IPS DF 6.9 (cell line): ENCODE data around the gene PSMB11.
A peak's percentile ranks its signal among the peaks of the same experiment; 100 is the strongest.
"Not testable (repeated sequence)": the region's sequence is repeated elsewhere in the genome, so short reads cannot be mapped to it uniquely, and the experiment has no call there.

Experiments
- DNase-seq: peaks from one replicate; pipeline ENCODE4 v3.0.0-alpha.2; 2013; ENCODE audit warnings: low read depth, low spot score
- H3K27ac ChIP-seq: one replicate; pipeline ENCODE4 v1.5.1; 2013; ENCODE audit warnings: low read length, control low read depth
- H3K27me3 ChIP-seq: 2 replicates; pipeline ENCODE4 v1.6.1; 2013; ENCODE audit warnings: mild to moderate bottlenecking, low read length; ENCODE audit not compliant: control insufficient read depth, insufficient read depth
- H3K36me3 ChIP-seq: 2 replicates; pipeline ENCODE4 v1.6.1; 2013; ENCODE audit warnings: low read length; ENCODE audit not compliant: control insufficient read depth, insufficient read depth
- H3K4me1 ChIP-seq: 2 replicates; pipeline ENCODE4 v1.6.1; 2013; ENCODE audit warnings: low read length; ENCODE audit not compliant: control insufficient read depth, insufficient read depth
- H3K4me3 ChIP-seq: 2 replicates; pipeline ENCODE4 v1.5.1; 2013; ENCODE audit warnings: mild to moderate bottlenecking, low read length
- H3K9me3 ChIP-seq: 2 replicates; pipeline ENCODE4 v1.6.1; 2013; ENCODE audit warnings: low read length, inconsistent platforms; ENCODE audit not compliant: control insufficient read depth, insufficient read depth
- WGBS: extraction: QIAGEN DNeasy Blood & Tissue Kit; methylation state at CpG from one replicate; pipeline ENCODE4 v1.1.7; 2013; ENCODE audit warnings: mixed read lengths, missing lambda C conversion rate; ENCODE audit not compliant: insufficient read length, insufficient coverage; 5-methylcytosine and 5-hydroxymethylcytosine counted together

Gene PSMB11

GRCh38 chr14:23004274-23004673 is 37.7 kb upstream of the PSMB11 start:
- no CpG with 5 or more reads among the region's 4 CpGs for WGBS
- H3K4me3 ChIP-seq, H3K4me1 ChIP-seq, H3K27me3 ChIP-seq, H3K9me3 ChIP-seq, DNase-seq, H3K36me3 ChIP-seq, H3K27ac ChIP-seq: not testable (repeated sequence)

- Histone ChIP-seq H3K27ac (no peak overlapping the region), H3K4me3 (no peak overlapping the region), H3K4me1 (no peaks in the 10 kb centered on the region; the same call in 1 of the 2 replicates), H3K36me3 (no peaks in the 10 kb centered on the region), H3K9me3 (no peaks in the 10 kb centered on the region), H3K27me3 (no peaks in the 10 kb centered on the region)
- no peak for DNase-seq
- no CpG with 5 or more reads among the region's 3 CpGs for WGBS
Measured at GRCh38 chr14:23005451-23006187, 36.4 kb upstream of the PSMB11 start.

GRCh38 chr14:23006188-23006534 is 35.9 kb upstream of the PSMB11 start:
- Histone ChIP-seq H3K4me3 (no peak overlapping the region), H3K27ac (no peak overlapping the region), H3K36me3 (no peaks in the 10 kb centered on the region), H3K4me1 (no peaks in the 10 kb centered on the region; the same call in 1 of the 2 replicates), H3K9me3 (no peaks in the 10 kb centered on the region), H3K27me3 (no peaks in the 10 kb centered on the region)
- no peak for DNase-seq
- WGBS = no CpG with 5 or more reads among the region's 5 CpGs

GRCh38 chr14:23006544-23007419 is 35.2 kb upstream of the PSMB11 start:
- no peaks in the 10 kb centered on the region for H3K27me3 ChIP-seq
- H3K36me3 ChIP-seq = no peaks in the 10 kb centered on the region
- no peaks in the 10 kb centered on the region; the same call in 1 of the 2 replicates for H3K4me1 ChIP-seq
- H3K4me3 ChIP-seq = peak overlapping the region; percentile 64
- peak; percentile 96 for DNase-seq
- H3K27ac ChIP-seq = no peak overlapping the region
- WGBS = no CpG with 5 or more reads among the region's 62 CpGs
- no peaks in the 10 kb centered on the region for H3K9me3 ChIP-seq

DNA sequence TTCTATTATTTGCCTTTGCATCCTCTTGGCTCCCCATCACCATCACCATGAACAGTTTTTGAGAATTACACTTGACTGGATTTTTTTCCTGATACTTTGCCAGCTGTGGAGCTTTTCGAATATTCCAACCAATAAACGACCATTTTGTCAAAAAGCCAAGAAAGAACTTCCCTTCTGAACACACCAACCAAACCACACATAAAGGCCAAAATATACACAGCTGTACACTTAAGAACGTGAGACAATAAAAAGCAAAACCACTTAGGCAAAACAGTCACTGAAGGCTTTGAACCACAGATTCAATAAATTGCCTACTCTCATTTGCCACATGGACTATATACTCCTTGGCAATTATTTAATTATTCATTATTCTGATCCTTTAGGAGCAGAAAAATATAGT is 33.2 kb upstream of the PSMB11 start:
- Histone ChIP-seq H3K9me3 (no peaks in the 10 kb centered on the region), H3K4me1 (no peaks in the 10 kb centered on the region; the same call in 1 of the 2 replicates), H3K36me3 (no peaks in the 10 kb centered on the region), H3K4me3 (no peak overlapping the region), H3K27me3 (no peaks in the 10 kb centered on the region), H3K27ac (no peak overlapping the region)
- no CpG with 5 or more reads among the region's 3 CpGs for WGBS
- no peak for DNase-seq

- no peak overlapping the region for H3K4me3 ChIP-seq
- WGBS = no CpG with 5 or more reads among the region's 8 CpGs
- H3K36me3 ChIP-seq = no peaks in the 10 kb centered on the region
- no peak for DNase-seq
- no peaks in the 10 kb centered on the region for H3K27me3 ChIP-seq
- H3K4me1 ChIP-seq = no peaks in the 10 kb centered on the region; the same call in 1 of the 2 replicates
- H3K9me3 ChIP-seq = no peaks in the 10 kb centered on the region
- no peak overlapping the region for H3K27ac ChIP-seq
Measured at GRCh38 chr14:23009483-23009938, 32.5 kb upstream of the PSMB11 start.

DNA sequence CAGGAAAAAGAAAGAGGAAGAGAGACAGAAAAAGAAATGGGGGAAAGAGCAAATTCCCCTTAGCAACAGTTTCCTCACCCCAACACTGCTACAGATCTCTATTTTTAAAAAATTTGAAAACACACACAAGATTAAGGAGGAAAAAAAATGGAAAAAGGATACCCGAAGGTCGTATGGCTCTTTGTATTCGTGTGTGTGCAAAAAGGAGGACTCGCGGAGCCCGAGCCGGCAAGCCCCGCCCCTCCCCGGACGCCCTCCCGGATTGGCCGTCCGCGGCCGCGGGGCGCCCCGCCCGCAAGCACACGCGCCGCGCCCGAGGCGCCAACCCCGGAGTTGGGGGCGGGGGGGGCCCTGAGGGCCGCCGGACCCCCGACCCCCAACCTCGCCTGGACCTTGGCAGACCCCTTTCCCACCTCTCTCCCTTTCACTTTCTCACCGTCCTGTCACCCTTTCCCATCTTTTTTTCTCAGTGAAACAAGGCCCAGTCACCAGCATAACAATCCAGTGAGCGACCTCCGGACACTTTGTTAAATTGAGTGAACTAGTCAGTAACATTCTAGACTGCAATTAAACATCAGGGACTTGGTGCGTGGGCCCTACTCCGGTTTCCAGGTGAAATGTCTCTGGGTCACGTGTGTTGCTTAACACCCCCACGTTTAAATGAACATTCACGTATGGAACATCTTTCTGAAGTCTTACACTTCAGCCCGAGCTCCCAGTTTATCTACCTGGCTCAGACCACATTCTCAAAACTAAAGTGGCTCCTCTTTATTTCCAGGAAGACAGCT is 31.9 kb upstream of the PSMB11 start, which contains the start of gene C14orf93:
C14orf93 (minus strand) TSS at position 205 of the 788 bp plus-strand sequence. CDS start 11,120 bp downstream, outside the sequence.
- Histone ChIP-seq H3K36me3 (no peaks in the 10 kb centered on the region), H3K27me3 (no peaks in the 10 kb centered on the region), H3K4me3 (peak within 1 kb of the TSS; percentile 28; the same call in 1 of the 2 replicates), H3K9me3 (no peaks in the 10 kb centered on the region), H3K27ac (no peak within 1 kb of the TSS), H3K4me1 (no peaks in the 10 kb centered on the region; the same call in 1 of the 2 replicates)
- no peak for DNase-seq
- WGBS = no CpG with 5 or more reads among the region's 40 CpGs

DNA sequence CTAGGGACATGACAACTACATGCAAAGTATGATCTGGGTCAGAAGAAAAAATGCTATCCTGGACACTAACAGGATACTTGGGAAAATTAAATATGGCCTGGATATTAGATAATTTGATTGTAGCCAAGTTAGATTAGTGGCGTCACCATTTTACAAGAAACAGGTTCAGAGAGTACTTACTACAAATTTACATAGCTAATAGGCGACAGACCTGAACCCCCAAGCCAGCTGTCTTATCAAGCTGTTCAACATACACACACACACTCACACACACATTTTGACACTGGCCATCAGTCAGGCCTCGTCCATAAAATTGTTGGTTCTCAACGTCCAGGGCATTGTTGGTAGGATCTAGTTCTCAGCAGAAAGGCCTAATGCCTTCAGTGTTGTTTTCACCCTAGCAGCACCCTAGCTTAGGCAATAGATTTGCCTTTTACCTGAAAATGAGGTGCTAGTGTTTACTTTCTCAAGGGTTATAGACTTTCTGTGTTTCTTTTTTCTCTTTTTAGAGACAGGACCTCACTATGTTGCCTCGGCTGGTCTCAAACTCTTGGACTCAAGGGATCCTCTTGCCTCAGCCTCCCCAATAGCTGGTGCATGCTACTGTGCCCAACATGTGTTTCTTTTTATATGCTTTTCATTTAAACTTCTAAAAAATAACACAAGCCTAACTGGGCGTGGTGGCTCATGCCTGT is 28.8 kb upstream of the PSMB11 start:
- H3K27ac ChIP-seq = no peak overlapping the region
- no peak overlapping the region for H3K4me3 ChIP-seq
- H3K4me1 ChIP-seq = no peaks in the 10 kb centered on the region
- H3K36me3 ChIP-seq = no peaks in the 10 kb centered on the region
- no peaks in the 10 kb centered on the region for H3K9me3 ChIP-seq
- H3K27me3 ChIP-seq = no peaks in the 10 kb centered on the region
- DNase-seq = no peak
- WGBS = no CpG with 5 or more reads among the region's 6 CpGs

GRCh38 chr14:23013749-23014054 is 28.3 kb upstream of the PSMB11 start:
- not testable (repeated sequence) for H3K4me1 ChIP-seq, H3K36me3 ChIP-seq, H3K27ac ChIP-seq, H3K9me3 ChIP-seq, H3K4me3 ChIP-seq, H3K27me3 ChIP-seq, DNase-seq
- no CpG with 5 or more reads among the region's 5 CpGs for WGBS

- no peak for DNase-seq
- Histone ChIP-seq H3K4me3 (no peak overlapping the region), H3K9me3 (no peaks in the 10 kb centered on the region), H3K4me1 (no peaks in the 10 kb centered on the region), H3K27me3 (no peaks in the 10 kb centered on the region), H3K27ac (no peak overlapping the region), H3K36me3 (no peaks in the 10 kb centered on the region)
- WGBS = no CpG with 5 or more reads among the region's 4 CpGs
Measured at GRCh38 chr14:23015618-23016017, 26.4 kb upstream of the PSMB11 start.
